SH-SY5Y (cell line): ENCODE measurements around the gene ATP13A1.

Experiments used
- GATA2 ChIP-seq: IDR thresholded peaks from 2 replicates; pipeline ENCODE4 v1.6.1; 2011; ENCODE audit warnings: mild to moderate bottlenecking, low read depth, low read length
- GATA3 ChIP-seq: IDR thresholded peaks from 2 replicates; pipeline ENCODE4 v1.6.1; 2011; ENCODE audit warnings: low read depth, mild to moderate bottlenecking, low read length, moderate library complexity

DNA sequence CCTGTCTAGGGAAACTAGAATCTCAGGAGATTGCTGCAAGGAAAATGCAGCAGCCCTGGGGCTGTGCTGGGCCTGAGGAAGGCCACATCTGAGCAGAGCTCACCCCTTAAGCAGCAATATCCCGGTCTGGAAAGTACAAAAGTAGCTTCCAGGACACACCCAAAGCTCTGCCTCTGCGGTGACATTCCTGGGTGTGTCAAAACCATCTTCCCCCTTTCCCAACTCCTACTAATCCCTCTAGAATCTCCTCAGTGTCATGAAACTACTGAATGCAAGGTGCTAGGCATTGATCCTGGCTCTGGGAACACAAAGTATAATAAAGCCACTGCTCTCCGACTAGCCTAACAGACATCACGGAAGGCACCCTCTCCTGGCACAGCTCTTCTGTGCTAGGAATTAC lies 50.0 kb downstream of the ATP13A1 start:
- TF ChIP-seq GATA2 = no peak
- no peak for TF ChIP-seq GATA3
